ENCODE results near the gene LAMC2.

GRCh38 chr1:183222909-183223308, 36.8 kb downstream of the LAMC2 start:
- no peak for TF ChIP-seq ATF2 (IDR thresholded peaks at IDR 0.05; ENCODE audit: low read length)
- no peak for TF ChIP-seq TAF7 (optimal IDR thresholded peaks at IDR 0.05; ENCODE audit: borderline replicate concordance, low read depth, low read length)
- TF ChIP-seq, protein P1, sequence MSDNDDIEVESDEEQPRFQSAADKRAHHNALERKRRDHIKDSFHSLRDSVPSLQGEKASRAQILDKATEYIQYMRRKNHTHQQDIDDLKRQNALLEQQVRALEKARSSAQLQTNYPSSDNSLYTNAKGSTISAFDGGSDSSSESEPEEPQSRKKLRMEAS (IDR thresholded peaks at IDR 0.05) = no peak
